ENCODE measurements around the gene F3. TPM values are rescaled to one million over a fixed set of nuclear protein-coding genes. Genes with fewer than 3 reads are reported as not detected.

The F3 gene
- total RNA-seq, 2 donors from 2014 or later, result 37.9 to 85.4 TPM

DNA sequence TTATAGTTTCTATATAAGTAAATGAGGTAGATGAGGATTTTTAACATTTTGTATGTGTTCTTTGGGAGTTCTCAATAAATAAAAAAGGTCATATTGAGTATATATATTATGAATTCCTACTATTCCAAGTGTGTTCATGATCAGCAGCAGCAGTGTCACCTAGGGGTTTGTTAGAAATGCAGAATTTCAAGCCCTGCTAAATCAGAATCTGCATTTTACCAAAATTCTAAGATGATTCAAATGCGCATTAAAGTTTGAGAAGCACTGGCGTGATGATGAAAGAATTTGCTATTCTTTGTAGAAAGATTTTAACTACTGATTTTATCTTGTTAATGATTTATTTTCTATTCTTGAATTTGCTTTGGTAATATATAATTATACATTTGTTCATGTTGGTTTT lies 28.7 kb downstream of the F3 start:
- Histone ChIP-seq H3K27ac (no peak overlapping the region), H3K9me3 (no peaks in the 10 kb centered on the region), H3K4me1 (peaks cover 11% of the 10 kb centered on the region), H3K36me3 (replicated peaks in 1 of 2; ENCODE audit: insufficient read depth in 1 of 2, low read depth in 2 of 2) (peaks cover 0 to 3% of the 10 kb centered on the region in 2 donors), H3K4me3 (no peak overlapping the region), H3K27me3 (no peaks in the 10 kb centered on the region)
- intact Hi-C loops (cut with DNase I), result no loop called here
- WGBS, 2 donors, result 95% methylated on average over 2 of the region's 2 CpGs
- TF ChIP-seq POLR2A (IDR thresholded peaks at IDR 0.05) (no peak), CTCF (IDR thresholded peaks at IDR 0.05) (no peak)
- no peak for DNase-seq
- ATAC-seq, result no peak

GRCh38 chr1:94504601-94505000 lies 37.0 kb downstream of the F3 start:
- Histone ChIP-seq H3K9me3 (no peaks in the 10 kb centered on the region), H3K27me3 (no peaks in the 10 kb centered on the region), H3K4me3 (no peak overlapping the region), H3K4me1 (no peaks in the 10 kb centered on the region), H3K36me3 (replicated peaks in 1 of 2; ENCODE audit: insufficient read depth in 1 of 2, low read depth in 2 of 2) (peaks cover 0 to 7% of the 10 kb centered on the region in 2 donors), H3K27ac (no peak overlapping the region)
- intact Hi-C loops (cut with DNase I), result no loop called here
- ATAC-seq (no peak), DNase-seq (no peak)
- no peak for TF ChIP-seq POLR2A (IDR thresholded peaks at IDR 0.05)
- TF ChIP-seq CTCF (IDR thresholded peaks at IDR 0.05), result no peak
- 88 to 89% methylated on average over 1 of the region's 1 CpG for WGBS, 2 donors

GRCh38 chr1:94503153-94503552 lies 38.4 kb downstream of the F3 start:
- peaks cover 0 to 12% of the 10 kb centered on the region in 2 donors for H3K36me3 ChIP-seq (replicated peaks in 1 of 2; ENCODE audit: insufficient read depth in 1 of 2, low read depth in 2 of 2)
- no peak overlapping the region for H3K4me3 ChIP-seq
- TF ChIP-seq POLR2A (IDR thresholded peaks at IDR 0.05), result no peak
- no peak for TF ChIP-seq CTCF (IDR thresholded peaks at IDR 0.05)
- intact Hi-C loops (cut with DNase I), result no loop called here
- H3K27me3 ChIP-seq, result no peaks in the 10 kb centered on the region
- H3K4me1 ChIP-seq, result no peaks in the 10 kb centered on the region
- no peak for DNase-seq
- WGBS, 2 donors, result 84 to 87% methylated on average over 4 of the region's 4 CpGs
- ATAC-seq, result no peak
- no peaks in the 10 kb centered on the region for H3K9me3 ChIP-seq
- H3K27ac ChIP-seq, result no peak overlapping the region

GRCh38 chr1:94501935-94502334 lies 39.6 kb downstream of the F3 start:
- H3K4me1 ChIP-seq, result no peaks in the 10 kb centered on the region
- H3K27ac ChIP-seq, result no peak overlapping the region
- intact Hi-C loops (cut with DNase I), result no loop called here
- DNase-seq (no peak), ATAC-seq (no peak)
- WGBS, 2 donors, result 90 to 95% methylated on average over 4 of the region's 4 CpGs
- TF ChIP-seq CTCF (IDR thresholded peaks at IDR 0.05), result no peak
- no peak for TF ChIP-seq POLR2A (IDR thresholded peaks at IDR 0.05)
- no peaks in the 10 kb centered on the region for H3K9me3 ChIP-seq
- no peaks in the 10 kb centered on the region for H3K27me3 ChIP-seq
- H3K36me3 ChIP-seq (replicated peaks in 1 of 2; ENCODE audit: insufficient read depth in 1 of 2, low read depth in 2 of 2), result peaks cover 0 to 12% of the 10 kb centered on the region in 2 donors
- H3K4me3 ChIP-seq, result no peak overlapping the region

GRCh38 chr1:94501426-94501825 lies 40.1 kb downstream of the F3 start:
- Histone ChIP-seq H3K9me3 (no peaks in the 10 kb centered on the region), H3K36me3 (replicated peaks in 1 of 2; ENCODE audit: insufficient read depth in 1 of 2, low read depth in 2 of 2) (peaks cover 0 to 11% of the 10 kb centered on the region in 2 donors), H3K4me3 (no peak overlapping the region), H3K4me1 (no peaks in the 10 kb centered on the region), H3K27ac (no peak overlapping the region), H3K27me3 (no peaks in the 10 kb centered on the region)
- WGBS, 2 donors, result 84 to 88% methylated on average over 2 of the region's 2 CpGs
- DNase-seq (no peak), ATAC-seq (no peak)
- intact Hi-C loops (cut with DNase I), result no loop called here
- TF ChIP-seq CTCF (IDR thresholded peaks at IDR 0.05) (no peak), POLR2A (IDR thresholded peaks at IDR 0.05) (no peak)
